Natural killer cell (primary cell): ENCODE data around the gene FAM120A. TPM values are rescaled to one million over a fixed set of nuclear protein-coding genes. Genes with fewer than 3 reads are reported as not detected.

Experiments
- ATAC-seq, 3 donors: fragments of 150-1000 bp in 2 of 3; fragments of 200-7000 bp in 1 of 3; cut with Tn5 transposase; 1 replicate in 1 of 3; 2 replicates in 2 of 3; pipeline ENCODE4 v1.10.0; 2021; ENCODE audit warnings: mild to moderate bottlenecking in 2 of 3, moderate library complexity in 2 of 3
- DNase-seq, 2 donors: peaks; one replicate each; pipeline versions ENCODE4 v3.0.0 to v3.0.0-alpha.2; 2013 to 2021; ENCODE audit warnings: mixed read lengths in 1 of 2
- H3K27ac ChIP-seq: one replicate; pipeline ENCODE4 v1.5.1; 2013; ENCODE audit warnings: mild to moderate bottlenecking, low read length
- H3K27me3 ChIP-seq: one replicate; pipeline ENCODE4 v1.6.1; 2013; ENCODE audit warnings: low read length; ENCODE audit not compliant: control insufficient read depth, insufficient read depth
- H3K36me3 ChIP-seq: one replicate; pipeline ENCODE4 v1.6.1; 2013; ENCODE audit warnings: low read length; ENCODE audit not compliant: control insufficient read depth, insufficient read depth
- H3K4me1 ChIP-seq: one replicate; pipeline ENCODE4 v1.6.1; 2013; ENCODE audit warnings: low read length; ENCODE audit not compliant: control insufficient read depth, insufficient read depth
- H3K4me3 ChIP-seq: one replicate; pipeline ENCODE4 v1.5.1; 2013; ENCODE audit warnings: low read length
- H3K9me3 ChIP-seq: one replicate; pipeline ENCODE4 v1.6.1; 2013; ENCODE audit warnings: low read length; ENCODE audit not compliant: control insufficient read depth, insufficient read depth
- H3K27ac Mint-ChIP-seq, 2 donors: one replicate each; pipeline ENCODE4 v1.8.0; 2022; ENCODE audit warnings: mild to moderate bottlenecking in 2 of 2, mixed read lengths in 2 of 2, moderate library complexity in 1 of 2
- H3K27me3 Mint-ChIP-seq, 2 donors: one replicate each; pipeline ENCODE4 v1.8.0; 2022; ENCODE audit warnings: low read depth in 2 of 2, mixed read lengths in 2 of 2
- H3K36me3 Mint-ChIP-seq: one replicate; pipeline ENCODE4 v1.8.0; 2022; ENCODE audit warnings: mixed read lengths
- H3K4me1 Mint-ChIP-seq, 2 donors: one replicate each; pipeline ENCODE4 v1.8.0; 2022; ENCODE audit warnings: mixed read lengths in 2 of 2
- H3K4me3 Mint-ChIP-seq: one replicate; pipeline ENCODE4 v1.8.0; 2022; ENCODE audit warnings: mild to moderate bottlenecking, moderate library complexity, mixed read lengths
- H3K9me3 Mint-ChIP-seq, 2 donors: one replicate each; pipeline ENCODE4 v1.8.0; 2022; ENCODE audit warnings: mixed read lengths in 2 of 2
- WGBS: methylation state at CpG from one replicate; pipeline ENCODE4 v1.1.7; 2013; ENCODE audit warnings: missing lambda C conversion rate; ENCODE audit not compliant: insufficient coverage; 5-methylcytosine and 5-hydroxymethylcytosine counted together
- intact Hi-C: fragments of 100-400 bp; cut with micrococcal nuclease; formaldehyde crosslinking; loops from one replicate; pipeline ENCODE4 v1.14.2; 2022
- total RNA-seq, 4 donors: library from RNA; stranded (reverse); fragments of 120-200 nt in 1 of 4; gene quantifications; one replicate each; pipeline versions ENCODE4 v1.2.3 to v1.2.4, GENCODE V29; 2013 to 2022
- TF ChIP-seq, protein P1 (sequence below): fragments of 200-600 bp; IDR thresholded peaks from one replicate; pipeline ENCODE4 v1.8.0; 2022; ENCODE audit warnings: antibody characterized with exemption

FAM120A gene
- total RNA-seq, 3 donors from 2014 or later (not counting 1 experiment from before 2014, with no cell fraction given): 87.7 to 96.1 (median 91.5) TPM

GRCh38 chr9:93558503-93558902 is 107.0 kb downstream of the FAM120A start:
- intact Hi-C loops: no loop called here
- 98% methylated on average over 14 of the region's 14 CpGs for WGBS
- Histone ChIP-seq H3K36me3 (peaks cover 64% of the 10 kb centered on the region), H3K9me3 (no peaks in the 10 kb centered on the region), H3K4me1 (no peaks in the 10 kb centered on the region), H3K27ac (no peak overlapping the region), H3K4me3 (no peak overlapping the region), H3K27me3 (no peaks in the 10 kb centered on the region)
- Mint-ChIP-seq H3K4me1 (no peaks in the 10 kb centered on the region), H3K27ac (no peak overlapping the region), H3K4me3 (no peak overlapping the region), H3K27me3 (no peaks in the 10 kb centered on the region), H3K9me3 (no peaks in the 10 kb centered on the region), H3K36me3 (no peaks in the 10 kb centered on the region)
- TF ChIP-seq, protein P1, sequence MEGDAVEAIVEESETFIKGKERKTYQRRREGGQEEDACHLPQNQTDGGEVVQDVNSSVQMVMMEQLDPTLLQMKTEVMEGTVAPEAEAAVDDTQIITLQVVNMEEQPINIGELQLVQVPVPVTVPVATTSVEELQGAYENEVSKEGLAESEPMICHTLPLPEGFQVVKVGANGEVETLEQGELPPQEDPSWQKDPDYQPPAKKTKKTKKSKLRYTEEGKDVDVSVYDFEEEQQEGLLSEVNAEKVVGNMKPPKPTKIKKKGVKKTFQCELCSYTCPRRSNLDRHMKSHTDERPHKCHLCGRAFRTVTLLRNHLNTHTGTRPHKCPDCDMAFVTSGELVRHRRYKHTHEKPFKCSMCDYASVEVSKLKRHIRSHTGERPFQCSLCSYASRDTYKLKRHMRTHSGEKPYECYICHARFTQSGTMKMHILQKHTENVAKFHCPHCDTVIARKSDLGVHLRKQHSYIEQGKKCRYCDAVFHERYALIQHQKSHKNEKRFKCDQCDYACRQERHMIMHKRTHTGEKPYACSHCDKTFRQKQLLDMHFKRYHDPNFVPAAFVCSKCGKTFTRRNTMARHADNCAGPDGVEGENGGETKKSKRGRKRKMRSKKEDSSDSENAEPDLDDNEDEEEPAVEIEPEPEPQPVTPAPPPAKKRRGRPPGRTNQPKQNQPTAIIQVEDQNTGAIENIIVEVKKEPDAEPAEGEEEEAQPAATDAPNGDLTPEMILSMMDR: no peak
- ATAC-seq (no peak), DNase-seq (no peak)

- Mint-ChIP-seq H3K4me3 (no peak overlapping the region), H3K27ac (no peak overlapping the region), H3K4me1 (peaks cover 0 to under 1% of the 10 kb centered on the region in 2 donors), H3K36me3 (no peaks in the 10 kb centered on the region), H3K27me3 (no peaks in the 10 kb centered on the region), H3K9me3 (no peaks in the 10 kb centered on the region)
- Histone ChIP-seq H3K27me3 (no peaks in the 10 kb centered on the region), H3K27ac (no peak overlapping the region), H3K36me3 (peaks cover 59% of the 10 kb centered on the region), H3K4me3 (no peak overlapping the region), H3K9me3 (no peaks in the 10 kb centered on the region), H3K4me1 (no peaks in the 10 kb centered on the region)
- intact Hi-C loops: loop anchor here (10.0 kb wide), 1 partner anchor 406 kb away; no protein-coding TSS in a partner anchor
- DNase-seq (no peak), ATAC-seq (no peak)
- 35% methylated on average over 4 of the region's 5 CpGs for WGBS
- TF ChIP-seq, protein P1: no peak
Measured at GRCh38 chr9:93560991-93561390, 109.5 kb downstream of the FAM120A start.

- no peak for DNase-seq
- H3K4me3 Mint-ChIP-seq: no peak overlapping the region
- Histone ChIP-seq H3K27ac (no peak overlapping the region), H3K4me3 (no peak overlapping the region), H3K27me3 (no peaks in the 10 kb centered on the region), H3K9me3 (no peaks in the 10 kb centered on the region), H3K4me1 (peaks cover 9% of the 10 kb centered on the region), H3K36me3 (peaks cover 57% of the 10 kb centered on the region)
- ATAC-seq: no peak
- TF ChIP-seq, protein P1: no peak
- H3K27me3 Mint-ChIP-seq: no peaks in the 10 kb centered on the region
- WGBS: 91% methylated on average over 2 of the region's 2 CpGs
- peaks cover 4 to 7% of the 10 kb centered on the region in 2 donors for H3K4me1 Mint-ChIP-seq
- intact Hi-C loops: loop anchor here (10.0 kb wide), 1 partner anchor 407 kb away; no protein-coding TSS in a partner anchor
- H3K36me3 Mint-ChIP-seq: no peaks in the 10 kb centered on the region
- no peak overlapping the region for H3K27ac Mint-ChIP-seq
- H3K9me3 Mint-ChIP-seq: no peaks in the 10 kb centered on the region
Measured at GRCh38 chr9:93562157-93562556, 110.7 kb downstream of the FAM120A start.

DNA sequence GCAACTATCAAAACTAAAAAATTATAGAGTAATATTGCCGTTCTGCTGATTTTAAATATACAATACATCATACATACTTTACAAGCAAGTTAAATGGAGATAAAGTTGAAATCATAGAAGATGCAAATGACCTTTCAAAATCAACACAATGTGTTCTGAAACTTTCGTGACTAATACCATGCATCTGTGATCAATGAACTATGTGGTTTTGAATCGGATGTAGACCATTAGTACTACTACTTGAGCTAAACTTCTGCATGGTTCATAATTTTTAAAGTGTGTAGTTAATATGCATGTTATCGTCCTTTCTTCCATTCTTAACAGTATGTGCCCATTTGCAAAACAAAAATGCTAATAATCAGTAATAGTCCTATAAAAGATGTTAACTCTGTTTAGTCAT is 113.6 kb downstream of the FAM120A start:
- no peak for DNase-seq
- 62% methylated on average over 2 of the region's 4 CpGs for WGBS

More for the DNA sequence above, 113.6 kb downstream of the FAM120A start:
- H3K36me3 Mint-ChIP-seq: peaks cover under 1% of the 10 kb centered on the region
- H3K27me3 ChIP-seq: no peaks in the 10 kb centered on the region
- H3K4me3 ChIP-seq: no peak overlapping the region
- no peak for ATAC-seq
- H3K4me3 Mint-ChIP-seq: no peak overlapping the region
- H3K36me3 ChIP-seq: peaks cover 32% of the 10 kb centered on the region
- H3K27ac Mint-ChIP-seq: peak overlapping the region in 1 of 2 donors; percentile 87
- no peaks in the 10 kb centered on the region for H3K9me3 ChIP-seq
- TF ChIP-seq, protein P1: no peak
- peaks cover 10 to 15% of the 10 kb centered on the region in 2 donors for H3K4me1 Mint-ChIP-seq
- no peak overlapping the region for H3K27ac ChIP-seq
- intact Hi-C loops: loop anchor here (5.0 to 10.0 kb wide), 2 partner anchors 98 to 410 kb away; no protein-coding TSS in a partner anchor
- peaks cover 17% of the 10 kb centered on the region for H3K4me1 ChIP-seq
- no peaks in the 10 kb centered on the region for H3K9me3 Mint-ChIP-seq
- H3K27me3 Mint-ChIP-seq: no peaks in the 10 kb centered on the region
